ENCODE data around the gene ZMAT5.
A peak's percentile ranks its signal among the peaks of the same experiment; 100 is the strongest.

Gene ZMAT5

GRCh38 chr22:29768052-29768693, 1.4 kb upstream of the ZMAT5 start:
- POLR2A ChIA-PET (ENCODE audit: low non-redundant PET) = no interaction called here
- TF ChIP-seq, protein P1, sequence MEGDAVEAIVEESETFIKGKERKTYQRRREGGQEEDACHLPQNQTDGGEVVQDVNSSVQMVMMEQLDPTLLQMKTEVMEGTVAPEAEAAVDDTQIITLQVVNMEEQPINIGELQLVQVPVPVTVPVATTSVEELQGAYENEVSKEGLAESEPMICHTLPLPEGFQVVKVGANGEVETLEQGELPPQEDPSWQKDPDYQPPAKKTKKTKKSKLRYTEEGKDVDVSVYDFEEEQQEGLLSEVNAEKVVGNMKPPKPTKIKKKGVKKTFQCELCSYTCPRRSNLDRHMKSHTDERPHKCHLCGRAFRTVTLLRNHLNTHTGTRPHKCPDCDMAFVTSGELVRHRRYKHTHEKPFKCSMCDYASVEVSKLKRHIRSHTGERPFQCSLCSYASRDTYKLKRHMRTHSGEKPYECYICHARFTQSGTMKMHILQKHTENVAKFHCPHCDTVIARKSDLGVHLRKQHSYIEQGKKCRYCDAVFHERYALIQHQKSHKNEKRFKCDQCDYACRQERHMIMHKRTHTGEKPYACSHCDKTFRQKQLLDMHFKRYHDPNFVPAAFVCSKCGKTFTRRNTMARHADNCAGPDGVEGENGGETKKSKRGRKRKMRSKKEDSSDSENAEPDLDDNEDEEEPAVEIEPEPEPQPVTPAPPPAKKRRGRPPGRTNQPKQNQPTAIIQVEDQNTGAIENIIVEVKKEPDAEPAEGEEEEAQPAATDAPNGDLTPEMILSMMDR (conservative IDR thresholded peaks at IDR 0.05; ENCODE audit: low read depth) = no peak
- DNase-seq (ENCODE audit: low spot score) = no peak
- H3K27ac ChIP-seq = peak overlapping the region; percentile 84
- CTCF ChIA-PET = no interaction called here

GRCh38 chr22:29767171-29768051, 604 bp upstream of the ZMAT5 start, which contains the start of gene UQCR10:
UQCR10 (plus strand) TSS chr22:29767369; CDS start chr22:29767399, 30 bp downstream.
- DNase-seq (ENCODE audit: low spot score) = peak; percentile 88
- CTCF ChIA-PET = interaction anchor here (0.6 to 1.0 kb wide), 3 partner anchors 321 to 995 kb away, joined by 3 to 8 read pairs (median 4); partner anchors contain the start of gene CCDC117

DNA sequence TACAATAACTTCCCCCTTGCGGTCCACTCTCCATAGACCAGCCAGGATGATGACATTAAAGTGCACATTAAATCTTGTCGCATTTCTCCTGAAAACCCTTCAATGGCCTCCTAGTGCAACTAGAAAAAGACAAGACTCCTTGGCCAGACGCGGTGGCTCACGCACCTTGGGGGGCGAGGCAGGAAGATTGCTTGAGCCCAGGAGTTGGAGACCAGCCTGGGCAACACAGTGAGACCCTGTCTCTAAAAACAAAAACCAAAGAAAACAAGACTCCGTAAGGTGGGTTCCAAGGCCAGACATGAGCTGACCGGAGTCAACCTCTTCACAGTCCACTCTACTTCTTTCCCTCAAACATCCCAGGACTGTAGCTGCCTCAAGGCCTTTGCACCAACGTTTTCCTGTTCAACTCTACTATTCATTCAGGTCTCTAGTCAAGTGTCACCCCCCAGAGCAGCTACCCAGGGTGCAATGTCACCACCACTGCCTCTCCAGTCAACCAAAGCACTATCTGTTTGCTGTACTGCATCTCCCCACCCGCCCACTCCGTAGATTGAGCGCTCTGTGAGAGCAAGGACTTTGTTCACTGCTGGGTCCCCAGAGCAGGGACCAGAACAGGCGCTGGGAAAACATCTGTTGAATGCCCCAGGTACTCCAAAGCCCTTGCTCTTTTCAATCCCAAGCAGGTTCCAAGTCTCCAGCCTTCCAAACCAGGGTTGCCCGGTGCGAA, 739 bp downstream of the ZMAT5 start:
- POLR2A ChIA-PET (ENCODE audit: low non-redundant PET) = interaction anchor here (0.6 to 1.1 kb wide), 2 partner anchors 15 to 84 kb away, joined by 3 to 4 read pairs; no protein-coding TSS in a partner anchor
- no peak for DNase-seq (ENCODE audit: low spot score)
- TF ChIP-seq, protein P1 (conservative IDR thresholded peaks at IDR 0.05; ENCODE audit: low read depth) = no peak
- CTCF ChIA-PET = interaction anchor here (0.7 to 1.0 kb wide), 2 partner anchors 323 to 993 kb away, joined by 3 to 8 read pairs; partner anchors contain the start of gene CCDC117
- peak overlapping the region; percentile 84 for H3K27ac ChIP-seq

More at GRCh38 chr22:29767171-29768051, 604 bp upstream of the ZMAT5 start, which contains the start of gene UQCR10:
- H3K27ac ChIP-seq = peak within 1 kb of the TSS; percentile 84
- TF ChIP-seq, protein P1 (conservative IDR thresholded peaks at IDR 0.05; ENCODE audit: low read depth) = no peak
- POLR2A ChIA-PET (ENCODE audit: low non-redundant PET) = no interaction called here

DNA sequence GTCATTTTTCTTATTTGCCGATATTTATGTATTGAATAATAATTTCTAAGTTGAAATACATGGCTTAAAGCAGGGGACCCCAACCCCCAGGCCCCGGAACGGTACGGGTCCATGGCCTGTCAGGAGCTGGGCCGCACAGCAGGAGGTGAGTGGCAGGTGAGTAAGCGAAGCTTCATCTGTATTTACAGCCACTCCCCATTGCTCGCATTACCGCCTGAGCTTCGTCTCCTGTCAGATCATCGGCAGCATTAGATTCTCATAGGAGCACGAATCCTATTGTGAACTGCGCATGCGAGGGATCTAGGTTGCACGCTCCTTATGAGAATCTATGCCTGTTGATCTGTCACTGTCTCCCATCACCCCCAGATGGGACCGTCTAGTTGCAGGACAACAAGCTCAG, 4.5 kb downstream of the ZMAT5 start:
- TF ChIP-seq, protein P1 (conservative IDR thresholded peaks at IDR 0.05; ENCODE audit: low read depth) = no peak
- CTCF ChIA-PET = interaction anchor here (0.7 to 0.8 kb wide), 2 partner anchors 10 to 24 kb away, joined by 3 to 6 read pairs; no protein-coding TSS in a partner anchor
- no peak overlapping the region for H3K27ac ChIP-seq
- no peak for DNase-seq (ENCODE audit: low spot score)
- POLR2A ChIA-PET (ENCODE audit: low non-redundant PET) = no interaction called here

DNA sequence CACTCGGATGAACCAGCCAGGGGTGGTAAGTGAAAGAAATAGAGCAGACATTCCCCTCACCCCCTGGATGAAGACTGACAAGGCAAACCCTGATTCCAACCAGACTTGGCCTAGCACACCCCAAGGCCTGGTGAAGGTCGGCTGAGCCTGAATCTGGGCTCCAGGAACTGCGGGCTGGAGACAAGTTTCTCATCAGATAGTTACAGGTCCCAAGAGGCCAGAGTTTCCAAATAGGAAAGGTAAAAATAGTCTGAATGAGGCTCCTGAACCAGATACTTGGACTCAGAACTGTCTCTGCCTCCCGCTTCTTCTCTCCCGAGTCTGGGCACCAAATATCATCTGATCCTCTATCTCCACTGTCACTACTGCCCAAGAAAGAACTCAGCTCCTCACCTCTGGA, 7.8 kb downstream of the ZMAT5 start:
- ChIA-PET POLR2A (ENCODE audit: low non-redundant PET) (no interaction called here), CTCF (no interaction called here)
- no peak for DNase-seq (ENCODE audit: low spot score)
- peak overlapping the region; percentile 41 for H3K27ac ChIP-seq
- TF ChIP-seq, protein P1 (conservative IDR thresholded peaks at IDR 0.05; ENCODE audit: low read depth) = no peak
